HEK293 (cell line): Measurements from ENCODE around the gene CLEC19A.

Source experiments
- HOXA7 ChIP-seq: sonication (generic); formaldehyde crosslinking; IDR thresholded peaks from 2 replicates; pipeline ENCODE4 v1.8.1; 2022; ENCODE audit warnings: missing genetic modification reagents, borderline replicate concordance
- KLF1 ChIP-seq: fragments of 450-650 bp; formaldehyde crosslinking; IDR thresholded peaks from 2 replicates; pipeline ENCODE4 v1.5.1; 2016; ENCODE audit warnings: missing biosample characterization, missing genetic modification characterization
- SP2 ChIP-seq: fragments of 450-650 bp; formaldehyde crosslinking; IDR thresholded peaks from 2 replicates; pipeline ENCODE4 v1.5.1; 2016; ENCODE audit warnings: missing biosample characterization, missing genetic modification characterization
- ZFP3 ChIP-seq: fragments of 450-650 bp; formaldehyde crosslinking; IDR thresholded peaks from 2 replicates; pipeline ENCODE4 v1.5.1; 2016; ENCODE audit warnings: low read depth, missing biosample characterization, missing genetic modification characterization
- ZNF274 ChIP-seq, 2 experiments: fragments of 200-500 bp in 1 of 2; fragments of 450-650 bp in 1 of 2; sonication (Bioruptor generic) in 1 of 2; formaldehyde crosslinking in 1 of 2; IDR thresholded peaks; 2 replicates each; pipeline versions ENCODE4 v1.5.1 to v1.6.1; 2014 to 2016; ENCODE audit warnings: borderline replicate concordance in 1 of 2, inconsistent platforms in 1 of 2, low read length in 1 of 2, missing biosample characterization in 1 of 2, missing genetic modification characterization in 1 of 2
- TF ChIP-seq, protein P1 (sequence below): fragments of 450-650 bp; formaldehyde crosslinking; IDR thresholded peaks from 2 replicates; pipeline ENCODE4 v1.5.1; 2016; ENCODE audit warnings: missing biosample characterization, missing genetic modification characterization
- TF ChIP-seq, protein P2 (sequence below): fragments of 450-650 bp; formaldehyde crosslinking; IDR thresholded peaks from 2 replicates; pipeline ENCODE4 v1.5.1; 2016; ENCODE audit warnings: missing biosample characterization, missing genetic modification characterization
- TF ChIP-seq, protein P3 (sequence below): fragments of 450-650 bp; formaldehyde crosslinking; IDR thresholded peaks from 2 replicates; pipeline ENCODE4 v1.5.1; 2016; ENCODE audit warnings: missing biosample characterization, missing genetic modification characterization, low read depth

DNA sequence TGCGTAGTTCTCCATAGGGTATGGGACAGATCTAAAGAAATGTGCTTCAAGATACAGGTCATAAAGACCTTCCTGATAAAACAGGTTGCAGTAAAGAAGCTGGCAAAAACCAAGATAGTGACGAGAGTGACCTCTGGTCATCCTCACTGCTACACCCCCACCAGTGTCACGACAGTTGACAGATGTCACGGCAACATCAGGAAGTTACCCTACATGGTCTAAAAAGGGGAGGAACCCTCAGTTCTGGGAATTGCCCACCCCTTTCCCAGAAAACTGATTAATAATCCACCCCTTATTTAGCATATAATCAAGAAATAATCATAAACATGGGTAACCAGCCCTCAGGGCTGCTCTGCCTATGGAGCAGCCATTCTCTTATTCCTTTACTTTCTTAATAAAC, 46.3 kb downstream of the CLEC19A start:
- no peak for TF ChIP-seq KLF1 (tag by site-specific recombination)
- TF ChIP-seq HOXA7 (CRISPR knock-in tag) = no peak
- TF ChIP-seq, protein P1, sequence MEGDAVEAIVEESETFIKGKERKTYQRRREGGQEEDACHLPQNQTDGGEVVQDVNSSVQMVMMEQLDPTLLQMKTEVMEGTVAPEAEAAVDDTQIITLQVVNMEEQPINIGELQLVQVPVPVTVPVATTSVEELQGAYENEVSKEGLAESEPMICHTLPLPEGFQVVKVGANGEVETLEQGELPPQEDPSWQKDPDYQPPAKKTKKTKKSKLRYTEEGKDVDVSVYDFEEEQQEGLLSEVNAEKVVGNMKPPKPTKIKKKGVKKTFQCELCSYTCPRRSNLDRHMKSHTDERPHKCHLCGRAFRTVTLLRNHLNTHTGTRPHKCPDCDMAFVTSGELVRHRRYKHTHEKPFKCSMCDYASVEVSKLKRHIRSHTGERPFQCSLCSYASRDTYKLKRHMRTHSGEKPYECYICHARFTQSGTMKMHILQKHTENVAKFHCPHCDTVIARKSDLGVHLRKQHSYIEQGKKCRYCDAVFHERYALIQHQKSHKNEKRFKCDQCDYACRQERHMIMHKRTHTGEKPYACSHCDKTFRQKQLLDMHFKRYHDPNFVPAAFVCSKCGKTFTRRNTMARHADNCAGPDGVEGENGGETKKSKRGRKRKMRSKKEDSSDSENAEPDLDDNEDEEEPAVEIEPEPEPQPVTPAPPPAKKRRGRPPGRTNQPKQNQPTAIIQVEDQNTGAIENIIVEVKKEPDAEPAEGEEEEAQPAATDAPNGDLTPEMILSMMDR (tag by site-specific recombination) = no peak
- TF ChIP-seq ZFP3 (tag by site-specific recombination) = no peak
- no peak for TF ChIP-seq ZNF274 (IDR thresholded peaks at IDR 0.05; ENCODE audit: low read length)
- no peak for TF ChIP-seq ZNF274 (tag by site-specific recombination; IDR thresholded peaks at IDR 0.05; ENCODE audit: borderline replicate concordance)
- TF ChIP-seq, protein P2, sequence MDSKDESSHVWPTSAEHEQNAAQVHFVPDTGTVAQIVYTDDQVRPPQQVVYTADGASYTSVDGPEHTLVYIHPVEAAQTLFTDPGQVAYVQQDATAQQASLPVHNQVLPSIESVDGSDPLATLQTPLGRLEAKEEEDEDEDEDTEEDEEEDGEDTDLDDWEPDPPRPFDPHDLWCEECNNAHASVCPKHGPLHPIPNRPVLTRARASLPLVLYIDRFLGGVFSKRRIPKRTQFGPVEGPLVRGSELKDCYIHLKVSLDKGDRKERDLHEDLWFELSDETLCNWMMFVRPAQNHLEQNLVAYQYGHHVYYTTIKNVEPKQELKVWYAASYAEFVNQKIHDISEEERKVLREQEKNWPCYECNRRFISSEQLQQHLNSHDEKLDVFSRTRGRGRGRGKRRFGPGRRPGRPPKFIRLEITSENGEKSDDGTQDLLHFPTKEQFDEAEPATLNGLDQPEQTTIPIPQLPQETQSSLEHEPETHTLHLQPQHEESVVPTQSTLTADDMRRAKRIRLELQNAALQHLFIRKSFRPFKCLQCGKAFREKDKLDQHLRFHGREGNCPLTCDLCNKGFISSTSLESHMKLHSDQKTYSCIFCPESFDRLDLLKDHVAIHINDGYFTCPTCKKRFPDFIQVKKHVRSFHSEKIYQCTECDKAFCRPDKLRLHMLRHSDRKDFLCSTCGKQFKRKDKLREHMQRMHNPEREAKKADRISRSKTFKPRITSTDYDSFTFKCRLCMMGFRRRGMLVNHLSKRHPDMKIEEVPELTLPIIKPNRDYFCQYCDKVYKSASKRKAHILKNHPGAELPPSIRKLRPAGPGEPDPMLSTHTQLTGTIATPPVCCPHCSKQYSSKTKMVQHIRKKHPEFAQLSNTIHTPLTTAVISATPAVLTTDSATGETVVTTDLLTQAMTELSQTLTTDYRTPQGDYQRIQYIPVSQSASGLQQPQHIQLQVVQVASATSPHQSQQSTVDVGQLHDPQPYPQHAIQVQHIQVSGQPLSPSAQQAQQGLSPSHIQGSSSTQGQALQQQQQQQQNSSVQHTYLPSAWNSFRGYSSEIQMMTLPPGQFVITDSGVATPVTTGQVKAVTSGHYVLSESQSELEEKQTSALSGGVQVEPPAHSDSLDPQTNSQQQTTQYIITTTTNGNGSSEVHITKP (tag by site-specific recombination) = no peak
- no peak for TF ChIP-seq SP2
- TF ChIP-seq, protein P3, sequence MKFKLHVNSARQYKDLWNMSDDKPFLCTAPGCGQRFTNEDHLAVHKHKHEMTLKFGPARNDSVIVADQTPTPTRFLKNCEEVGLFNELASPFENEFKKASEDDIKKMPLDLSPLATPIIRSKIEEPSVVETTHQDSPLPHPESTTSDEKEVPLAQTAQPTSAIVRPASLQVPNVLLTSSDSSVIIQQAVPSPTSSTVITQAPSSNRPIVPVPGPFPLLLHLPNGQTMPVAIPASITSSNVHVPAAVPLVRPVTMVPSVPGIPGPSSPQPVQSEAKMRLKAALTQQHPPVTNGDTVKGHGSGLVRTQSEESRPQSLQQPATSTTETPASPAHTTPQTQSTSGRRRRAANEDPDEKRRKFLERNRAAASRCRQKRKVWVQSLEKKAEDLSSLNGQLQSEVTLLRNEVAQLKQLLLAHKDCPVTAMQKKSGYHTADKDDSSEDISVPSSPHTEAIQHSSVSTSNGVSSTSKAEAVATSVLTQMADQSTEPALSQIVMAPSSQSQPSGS (tag by site-specific recombination) = no peak
